ENCODE measurements around the gene ATP11A. TPM values are rescaled to one million over a fixed set of nuclear protein-coding genes. Genes with fewer than 3 reads are reported as not detected.

Gene ATP11A
- total RNA-seq, 1 experiment from 2014 or later, result 41.2 TPM

- ChIA-PET CTCF (interaction anchor here (0.6 kb wide), 1 partner anchor 83 kb away, joined by 3 read pairs; no protein-coding TSS in a partner anchor), POLR2A (no interaction called here)
- H3K4me3 Mint-ChIP-seq (ENCODE audit: unreplicated experiment), result peak overlapping the region; percentile 6
- H3K9me3 Mint-ChIP-seq (ENCODE audit: unreplicated experiment), result no peaks in the 10 kb centered on the region
- no peak overlapping the region for H3K27ac Mint-ChIP-seq (ENCODE audit: low read depth, unreplicated experiment)
- no peaks in the 10 kb centered on the region for H3K36me3 Mint-ChIP-seq (ENCODE audit: insufficient read depth, unreplicated experiment)
- DNase-seq (ENCODE audit: unreplicated experiment), result peak; percentile 23
- H3K27me3 Mint-ChIP-seq (ENCODE audit: insufficient read depth, unreplicated experiment), result no peaks in the 10 kb centered on the region
- no peaks in the 10 kb centered on the region for H3K4me1 Mint-ChIP-seq (ENCODE audit: insufficient read depth, unreplicated experiment)
- intact Hi-C loops (cut with micrococcal nuclease), result no loop called here
- BruUV-seq (replicated peaks), result no TSS peak
- TF ChIP-seq, protein P1, sequence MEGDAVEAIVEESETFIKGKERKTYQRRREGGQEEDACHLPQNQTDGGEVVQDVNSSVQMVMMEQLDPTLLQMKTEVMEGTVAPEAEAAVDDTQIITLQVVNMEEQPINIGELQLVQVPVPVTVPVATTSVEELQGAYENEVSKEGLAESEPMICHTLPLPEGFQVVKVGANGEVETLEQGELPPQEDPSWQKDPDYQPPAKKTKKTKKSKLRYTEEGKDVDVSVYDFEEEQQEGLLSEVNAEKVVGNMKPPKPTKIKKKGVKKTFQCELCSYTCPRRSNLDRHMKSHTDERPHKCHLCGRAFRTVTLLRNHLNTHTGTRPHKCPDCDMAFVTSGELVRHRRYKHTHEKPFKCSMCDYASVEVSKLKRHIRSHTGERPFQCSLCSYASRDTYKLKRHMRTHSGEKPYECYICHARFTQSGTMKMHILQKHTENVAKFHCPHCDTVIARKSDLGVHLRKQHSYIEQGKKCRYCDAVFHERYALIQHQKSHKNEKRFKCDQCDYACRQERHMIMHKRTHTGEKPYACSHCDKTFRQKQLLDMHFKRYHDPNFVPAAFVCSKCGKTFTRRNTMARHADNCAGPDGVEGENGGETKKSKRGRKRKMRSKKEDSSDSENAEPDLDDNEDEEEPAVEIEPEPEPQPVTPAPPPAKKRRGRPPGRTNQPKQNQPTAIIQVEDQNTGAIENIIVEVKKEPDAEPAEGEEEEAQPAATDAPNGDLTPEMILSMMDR (IDR thresholded peaks at IDR 0.05; ENCODE audit: unreplicated experiment), result no peak
These were observed 204.0 kb downstream of the ATP11A start for GRCh38 chr13:112893570-112894422.

DNA sequence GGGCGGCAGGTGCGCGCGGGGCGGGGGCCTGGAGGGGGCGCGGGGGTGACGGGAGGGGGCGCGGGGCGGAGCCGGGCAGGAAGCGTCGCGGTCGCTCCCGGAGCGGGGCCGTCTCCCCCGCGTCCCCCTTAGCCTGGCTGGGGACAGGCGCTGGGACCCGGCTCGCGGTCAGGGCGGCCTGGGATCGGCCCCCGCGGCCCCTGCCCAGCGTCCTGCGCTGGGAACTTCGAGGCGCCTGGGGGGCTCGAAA is 204.5 kb downstream of the ATP11A start:
- no peaks in the 10 kb centered on the region for H3K36me3 Mint-ChIP-seq (ENCODE audit: insufficient read depth, unreplicated experiment)
- H3K27ac Mint-ChIP-seq (ENCODE audit: low read depth, unreplicated experiment), result no peak overlapping the region
- H3K27me3 Mint-ChIP-seq (ENCODE audit: insufficient read depth, unreplicated experiment), result no peaks in the 10 kb centered on the region
- BruUV-seq (replicated peaks), result no TSS peak
- intact Hi-C loops (cut with micrococcal nuclease), result no loop called here
- POLR2A ChIA-PET, result no interaction called here
- TF ChIP-seq, protein P1 (IDR thresholded peaks at IDR 0.05; ENCODE audit: unreplicated experiment), result no peak
- CTCF ChIA-PET, result interaction anchor here (0.6 kb wide), 1 partner anchor 83 kb away, joined by 3 read pairs; no protein-coding TSS in a partner anchor
- no peaks in the 10 kb centered on the region for H3K9me3 Mint-ChIP-seq (ENCODE audit: unreplicated experiment)
- no peaks in the 10 kb centered on the region for H3K4me1 Mint-ChIP-seq (ENCODE audit: insufficient read depth, unreplicated experiment)
- DNase-seq (ENCODE audit: unreplicated experiment), result no peak
- peak overlapping the region; percentile 6 for H3K4me3 Mint-ChIP-seq (ENCODE audit: unreplicated experiment)

GRCh38 chr13:112894673-112895481 is 205.0 kb downstream of the ATP11A start:
- no peak for DNase-seq (ENCODE audit: unreplicated experiment)
- no TSS peak for BruUV-seq (replicated peaks)
- POLR2A ChIA-PET, result no interaction called here
- no peaks in the 10 kb centered on the region for H3K27me3 Mint-ChIP-seq (ENCODE audit: insufficient read depth, unreplicated experiment)
- H3K27ac Mint-ChIP-seq (ENCODE audit: low read depth, unreplicated experiment), result no peak overlapping the region
- TF ChIP-seq, protein P1 (IDR thresholded peaks at IDR 0.05; ENCODE audit: unreplicated experiment), result no peak
- H3K4me1 Mint-ChIP-seq (ENCODE audit: insufficient read depth, unreplicated experiment), result no peaks in the 10 kb centered on the region
- CTCF ChIA-PET, result interaction anchor here (0.6 kb wide), 1 partner anchor 82 kb away, joined by 3 read pairs; no protein-coding TSS in a partner anchor
- no peaks in the 10 kb centered on the region for H3K9me3 Mint-ChIP-seq (ENCODE audit: unreplicated experiment)
- no peak overlapping the region for H3K4me3 Mint-ChIP-seq (ENCODE audit: unreplicated experiment)
- intact Hi-C loops (cut with micrococcal nuclease), result no loop called here
- H3K36me3 Mint-ChIP-seq (ENCODE audit: insufficient read depth, unreplicated experiment), result no peaks in the 10 kb centered on the region

Data from MCF 10A (cell line).